ENCODE data around the gene ATP1A4.

ATP1A4 gene

GRCh38 chr1:160208557-160209320 is 57.3 kb downstream of the ATP1A4 start:
- H3K4me3 ChIP-seq (ENCODE audit: low read depth in 1 of 2, low read length in 2 of 2) = no peak overlapping the region
- no peak overlapping the region for H3K4me2 ChIP-seq (ENCODE audit: insufficient read depth, low read length)
- no peak overlapping the region for H2AFZ ChIP-seq (ENCODE audit: low read depth, low read length)
- DNase-seq = no peak
- no peak overlapping the region for H3K9ac ChIP-seq (ENCODE audit: low read depth, low read length)
- peaks cover 23% of the 10 kb centered on the region for H3K4me1 ChIP-seq (ENCODE audit: insufficient read depth, low read length)
- no peak for ATAC-seq (ENCODE audit: insufficient read depth, low read depth)
- no peak for TF ChIP-seq EZH2 (IDR thresholded peaks at IDR 0.05; ENCODE audit: borderline replicate concordance, low read depth, low read length, severe bottlenecking)
- TF ChIP-seq CTCF (IDR thresholded peaks at IDR 0.05; ENCODE audit: borderline replicate concordance, extremely low read depth, low read length, poor library complexity, severe bottlenecking) = no peak
- no peaks in the 10 kb centered on the region for H3K9me3 ChIP-seq (ENCODE audit: insufficient read depth, low read length, severe bottlenecking)
- H4K20me1 ChIP-seq (ENCODE audit: insufficient read depth, low read length) = peaks cover 21% of the 10 kb centered on the region; the same call in 1 of the 2 replicates
- H3K27ac ChIP-seq (ENCODE audit: low read length) = no peak overlapping the region
- H3K27me3 ChIP-seq (ENCODE audit: insufficient read depth, low read length, poor library complexity) = no peaks in the 10 kb centered on the region
- peaks cover 48% of the 10 kb centered on the region for H3K36me3 ChIP-seq (ENCODE audit: insufficient read depth, low read length)
- H3K79me2 ChIP-seq (ENCODE audit: insufficient read depth, low read length) = peaks cover 19% of the 10 kb centered on the region

- Histone ChIP-seq H2AFZ (ENCODE audit: low read depth, low read length) (no peak overlapping the region), H3K36me3 (ENCODE audit: insufficient read depth, low read length) (peaks cover 55% of the 10 kb centered on the region), H3K4me3 (ENCODE audit: low read depth in 1 of 2, low read length in 2 of 2) (no peak overlapping the region), H4K20me1 (ENCODE audit: insufficient read depth, low read length) (peaks cover 21% of the 10 kb centered on the region; the same call in 1 of the 2 replicates), H3K27me3 (ENCODE audit: insufficient read depth, low read length, poor library complexity) (no peaks in the 10 kb centered on the region), H3K9me3 (ENCODE audit: insufficient read depth, low read length, severe bottlenecking) (no peaks in the 10 kb centered on the region), H3K79me2 (ENCODE audit: insufficient read depth, low read length) (peaks cover 19% of the 10 kb centered on the region), H3K4me2 (ENCODE audit: insufficient read depth, low read length) (no peak overlapping the region), H3K27ac (ENCODE audit: low read length) (no peak overlapping the region), H3K9ac (ENCODE audit: low read depth, low read length) (no peak overlapping the region), H3K4me1 (ENCODE audit: insufficient read depth, low read length) (peaks cover 20% of the 10 kb centered on the region)
- TF ChIP-seq CTCF (IDR thresholded peaks at IDR 0.05; ENCODE audit: borderline replicate concordance, extremely low read depth, low read length, poor library complexity, severe bottlenecking) (no peak), EZH2 (IDR thresholded peaks at IDR 0.05; ENCODE audit: borderline replicate concordance, low read depth, low read length, severe bottlenecking) (no peak)
- ATAC-seq (ENCODE audit: insufficient read depth, low read depth) (no peak), DNase-seq (no peak)
These were observed 58.1 kb downstream of the ATP1A4 start for GRCh38 chr1:160209321-160210046.

GRCh38 chr1:160210561-160210960 is 59.2 kb downstream of the ATP1A4 start:
- H3K27ac ChIP-seq (ENCODE audit: low read length) = no peak overlapping the region
- ATAC-seq (ENCODE audit: insufficient read depth, low read depth) (no peak), DNase-seq (no peak)
- H3K79me2 ChIP-seq (ENCODE audit: insufficient read depth, low read length) = peaks cover 16% of the 10 kb centered on the region
- H3K9ac ChIP-seq (ENCODE audit: low read depth, low read length) = no peak overlapping the region
- H2AFZ ChIP-seq (ENCODE audit: low read depth, low read length) = no peak overlapping the region
- H3K9me3 ChIP-seq (ENCODE audit: insufficient read depth, low read length, severe bottlenecking) = no peaks in the 10 kb centered on the region
- peaks cover 14% of the 10 kb centered on the region for H3K4me1 ChIP-seq (ENCODE audit: insufficient read depth, low read length)
- H3K4me3 ChIP-seq (ENCODE audit: low read depth in 1 of 2, low read length in 2 of 2) = no peak overlapping the region
- H3K36me3 ChIP-seq (ENCODE audit: insufficient read depth, low read length) = peaks cover 66% of the 10 kb centered on the region
- H3K27me3 ChIP-seq (ENCODE audit: insufficient read depth, low read length, poor library complexity) = no peaks in the 10 kb centered on the region
- peaks cover 21% of the 10 kb centered on the region; the same call in 1 of the 2 replicates for H4K20me1 ChIP-seq (ENCODE audit: insufficient read depth, low read length)
- no peak overlapping the region for H3K4me2 ChIP-seq (ENCODE audit: insufficient read depth, low read length)
- no peak for TF ChIP-seq CTCF (IDR thresholded peaks at IDR 0.05; ENCODE audit: borderline replicate concordance, extremely low read depth, low read length, poor library complexity, severe bottlenecking)
- TF ChIP-seq EZH2 (IDR thresholded peaks at IDR 0.05; ENCODE audit: borderline replicate concordance, low read depth, low read length, severe bottlenecking) = no peak

Measured in DND-41 (cell line).